ENCODE data around the gene NEIL3.

The NEIL3 gene, protein sequence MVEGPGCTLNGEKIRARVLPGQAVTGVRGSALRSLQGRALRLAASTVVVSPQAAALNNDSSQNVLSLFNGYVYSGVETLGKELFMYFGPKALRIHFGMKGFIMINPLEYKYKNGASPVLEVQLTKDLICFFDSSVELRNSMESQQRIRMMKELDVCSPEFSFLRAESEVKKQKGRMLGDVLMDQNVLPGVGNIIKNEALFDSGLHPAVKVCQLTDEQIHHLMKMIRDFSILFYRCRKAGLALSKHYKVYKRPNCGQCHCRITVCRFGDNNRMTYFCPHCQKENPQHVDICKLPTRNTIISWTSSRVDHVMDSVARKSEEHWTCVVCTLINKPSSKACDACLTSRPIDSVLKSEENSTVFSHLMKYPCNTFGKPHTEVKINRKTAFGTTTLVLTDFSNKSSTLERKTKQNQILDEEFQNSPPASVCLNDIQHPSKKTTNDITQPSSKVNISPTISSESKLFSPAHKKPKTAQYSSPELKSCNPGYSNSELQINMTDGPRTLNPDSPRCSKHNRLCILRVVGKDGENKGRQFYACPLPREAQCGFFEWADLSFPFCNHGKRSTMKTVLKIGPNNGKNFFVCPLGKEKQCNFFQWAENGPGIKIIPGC

DNA sequence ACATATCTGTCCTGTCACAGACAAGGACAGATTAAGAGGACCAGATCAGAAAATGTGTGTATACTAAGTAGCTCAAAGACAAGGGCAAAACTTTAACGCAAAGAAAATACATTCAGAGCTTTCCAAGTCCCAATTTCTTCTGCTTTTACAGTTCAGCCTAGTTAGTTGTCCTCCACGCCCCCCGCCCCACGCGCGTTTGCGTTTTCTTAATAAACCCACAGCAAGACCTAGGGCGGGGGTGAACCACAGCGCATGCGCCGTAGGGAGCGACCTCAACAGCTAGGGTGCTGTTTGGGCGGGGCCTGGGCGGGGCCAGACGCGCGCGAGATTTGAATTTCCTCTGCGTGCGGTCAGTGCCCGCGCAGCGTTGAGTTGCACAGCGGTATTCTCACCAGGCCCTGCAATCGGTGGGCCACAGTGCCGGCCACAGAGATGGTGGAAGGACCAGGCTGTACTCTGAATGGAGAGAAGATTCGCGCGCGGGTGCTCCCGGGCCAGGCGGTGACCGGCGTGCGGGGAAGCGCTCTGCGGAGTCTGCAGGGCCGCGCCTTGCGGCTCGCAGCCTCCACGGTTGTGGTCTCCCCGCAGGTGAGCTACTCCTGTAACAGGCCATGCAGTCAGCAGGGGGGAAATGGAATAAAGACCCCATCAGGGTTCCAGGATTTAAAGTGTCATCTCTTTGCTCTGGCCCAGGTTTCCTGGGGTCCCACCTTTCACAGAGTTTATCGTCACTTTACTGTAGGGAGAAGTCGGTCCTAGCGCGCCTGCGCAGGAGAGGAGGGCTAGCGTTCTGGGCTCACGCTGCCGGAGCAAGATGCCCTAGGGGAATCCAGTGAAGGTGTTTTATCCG is at the start of gene NEIL3:
Gene NEIL3, plus strand, starts transcription at position 353 of the 850 bp plus-strand sequence. Its CDS starts 80 bp downstream, at position 433.
- peak; percentile 92 to 94 for DNase-seq (ENCODE audit: low read depth in 2 of 2)

GRCh38 chr4:177263818-177264217 is 45.9 kb upstream of the NEIL3 start:
- DNase-seq (ENCODE audit: low read depth in 2 of 2), result no peak

DNA sequence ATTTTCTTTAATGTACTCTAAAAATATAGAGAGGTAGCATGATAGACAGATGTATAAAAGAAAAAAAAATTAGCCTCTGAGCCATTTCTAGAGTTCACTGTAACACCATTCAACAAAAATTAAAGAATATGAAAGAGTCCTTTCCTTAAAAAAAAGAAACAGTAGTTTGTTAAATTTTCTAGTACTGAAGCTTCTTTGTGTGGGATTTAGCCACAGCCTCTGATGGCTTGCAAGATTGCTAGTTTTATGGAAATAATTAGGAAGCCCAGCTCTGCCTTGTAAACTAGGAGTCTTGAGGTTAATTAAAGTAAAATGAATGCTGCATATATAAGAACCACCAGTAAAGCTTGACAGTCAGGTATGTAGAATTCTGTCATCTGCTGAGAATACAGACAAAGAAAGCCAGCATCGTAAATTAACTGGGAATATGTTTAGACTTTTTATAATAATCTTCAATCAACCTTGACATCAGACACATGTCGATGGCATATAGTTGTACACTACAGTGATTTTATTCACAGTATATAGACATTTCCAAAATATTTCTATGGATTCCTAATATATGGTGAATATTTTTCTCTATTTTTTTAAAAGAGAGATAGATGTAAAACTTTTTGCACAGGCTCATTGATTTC is 44.8 kb upstream of the NEIL3 start:
- no peak for DNase-seq (ENCODE audit: low read depth in 2 of 2)

DNA sequence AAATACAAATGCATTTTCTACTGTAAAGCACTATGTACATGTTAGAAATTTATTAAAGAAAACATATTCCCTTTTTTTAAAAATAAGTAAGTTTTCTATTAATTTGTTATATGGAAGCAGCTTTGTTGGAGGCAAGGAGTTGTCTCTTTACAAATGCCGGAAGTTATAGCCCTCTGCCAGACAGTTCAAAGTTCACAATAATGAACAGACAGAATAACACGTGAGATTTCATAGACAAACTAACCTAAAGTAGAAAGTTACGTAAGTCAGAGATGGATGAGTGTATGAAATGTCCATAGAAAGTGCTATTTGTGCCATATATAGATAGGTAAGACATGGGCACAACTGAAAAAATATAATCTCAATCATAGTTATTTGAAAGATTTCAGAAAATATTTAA is 43.9 kb upstream of the NEIL3 start:
- no peak for DNase-seq (ENCODE audit: low read depth in 2 of 2)

DNA sequence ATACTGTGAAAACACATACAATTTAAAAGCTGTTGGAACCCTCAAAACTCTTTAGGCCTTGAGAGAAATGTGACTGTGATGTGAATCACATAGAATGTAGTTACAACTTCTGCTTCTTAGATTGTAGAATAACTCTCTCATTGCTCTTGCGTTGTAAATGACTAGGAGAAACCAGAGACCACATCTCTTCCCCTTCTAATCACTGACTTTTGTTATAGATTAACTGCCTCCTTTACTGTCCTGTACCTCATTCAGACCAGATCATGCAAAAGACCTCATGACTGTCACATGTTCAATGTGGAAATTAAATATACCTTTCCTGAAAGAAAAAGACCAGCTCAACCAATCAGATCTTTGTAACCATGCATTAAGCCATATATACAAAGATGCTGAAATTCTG is 43.2 kb upstream of the NEIL3 start:
- no peak for DNase-seq (ENCODE audit: low read depth in 2 of 2)

DNA sequence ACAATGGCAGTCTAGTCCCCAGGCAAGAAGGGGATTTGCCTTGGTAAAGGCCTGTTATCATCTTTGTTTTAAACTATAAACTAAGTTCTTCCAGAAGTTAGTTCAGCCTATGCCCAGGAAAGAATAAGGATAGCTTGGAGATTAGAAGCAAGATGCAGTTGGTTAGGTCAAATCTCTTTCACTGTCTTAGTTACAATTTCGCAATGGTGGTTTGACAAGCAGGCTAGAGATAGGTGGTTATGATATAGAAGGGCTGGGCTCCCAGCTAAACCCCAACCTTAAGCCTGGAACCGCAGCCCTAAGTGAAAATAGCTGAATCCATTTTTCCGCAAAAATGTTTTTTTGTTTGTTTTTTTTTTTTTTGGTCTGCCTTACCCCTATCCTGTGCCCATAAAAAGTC is 41.8 kb upstream of the NEIL3 start:
- no peak for DNase-seq (ENCODE audit: low read depth in 2 of 2)

- DNase-seq (ENCODE audit: low read depth in 2 of 2), result no peak
Observed at GRCh38 chr4:177271091-177271490, 38.6 kb upstream of the NEIL3 start.

- DNase-seq (ENCODE audit: low read depth in 2 of 2), result no peak
Observed at GRCh38 chr4:177271915-177272766, 37.5 kb upstream of the NEIL3 start.

GRCh38 chr4:177275999-177276398 is 33.7 kb upstream of the NEIL3 start:
- no peak for DNase-seq (ENCODE audit: low read depth in 2 of 2)

- no peak for DNase-seq (ENCODE audit: low read depth in 2 of 2)
Observed at GRCh38 chr4:177281351-177281909, 28.2 kb upstream of the NEIL3 start.

DNA sequence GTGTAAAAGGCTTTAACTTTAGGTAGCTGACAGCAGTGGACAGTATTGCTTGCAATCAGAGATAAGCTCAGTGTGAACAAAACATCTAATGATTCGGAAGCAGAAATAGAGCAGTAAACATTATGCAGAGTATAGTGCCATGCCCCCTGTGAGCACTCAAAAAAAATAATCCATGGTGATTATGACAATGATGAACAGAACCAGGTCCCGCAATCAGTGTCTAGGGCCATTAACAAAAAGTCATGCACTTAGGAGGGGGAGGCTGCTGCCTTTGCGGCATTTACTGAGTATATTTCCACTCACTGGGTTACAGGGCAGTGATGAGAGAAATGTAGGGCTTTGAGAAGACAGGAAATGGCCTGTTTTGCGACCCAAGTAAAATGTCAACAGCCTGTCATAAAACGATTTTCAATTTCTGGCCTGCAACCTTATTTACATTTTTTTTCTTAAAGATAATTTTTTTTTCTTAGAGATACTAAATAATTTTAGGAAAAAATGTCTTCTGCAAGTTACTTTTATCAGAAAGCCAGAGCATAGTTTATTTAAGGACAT is 27.3 kb upstream of the NEIL3 start:
- no peak for DNase-seq (ENCODE audit: low read depth in 2 of 2)

DNA sequence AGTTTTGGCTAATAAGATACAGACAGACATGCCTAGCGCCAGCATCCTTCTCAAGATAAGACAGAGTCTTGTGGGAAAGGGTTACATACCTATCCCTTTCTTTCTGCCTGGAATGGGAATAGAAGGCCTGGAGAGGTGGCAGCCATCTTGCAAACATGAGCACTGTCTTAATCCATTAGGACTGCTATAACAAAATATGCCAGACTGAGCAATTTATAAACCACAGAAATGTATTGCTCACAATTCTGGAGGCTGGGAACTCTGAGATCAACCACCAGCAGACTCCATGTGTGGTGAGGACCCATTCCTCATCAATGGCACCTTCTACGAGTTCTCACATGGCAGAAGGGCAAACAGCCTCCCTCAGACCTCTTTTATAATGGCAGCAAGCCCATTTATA is 26.5 kb upstream of the NEIL3 start:
- no peak for DNase-seq (ENCODE audit: low read depth in 2 of 2)

- DNase-seq (ENCODE audit: low read depth in 2 of 2), result no peak
Observed at GRCh38 chr4:177285953-177286352, 23.7 kb upstream of the NEIL3 start.

DNA sequence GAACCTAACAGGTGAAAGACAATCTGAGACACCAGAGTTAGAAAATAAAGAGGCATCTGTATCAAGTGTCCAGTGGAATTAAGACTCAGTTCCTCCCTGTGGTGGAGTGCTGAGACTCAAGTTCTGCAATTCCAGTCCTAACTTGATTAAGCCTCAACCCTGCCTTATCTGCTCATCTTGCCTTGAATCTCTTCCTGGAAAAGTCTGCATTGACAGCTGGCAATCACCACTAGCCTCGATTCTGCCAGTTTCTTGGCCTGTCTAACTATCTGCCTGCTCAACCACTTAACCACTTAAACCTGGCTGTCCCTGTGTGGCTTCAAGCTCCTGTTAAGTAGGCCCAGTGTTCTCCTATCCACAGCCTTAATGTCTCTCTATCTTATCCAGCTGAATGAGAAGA is 22.4 kb upstream of the NEIL3 start:
- no peak for DNase-seq (ENCODE audit: low read depth in 2 of 2)

- DNase-seq (ENCODE audit: low read depth in 2 of 2), result no peak
Observed at GRCh38 chr4:177288335-177288734, 21.3 kb upstream of the NEIL3 start.

DNA sequence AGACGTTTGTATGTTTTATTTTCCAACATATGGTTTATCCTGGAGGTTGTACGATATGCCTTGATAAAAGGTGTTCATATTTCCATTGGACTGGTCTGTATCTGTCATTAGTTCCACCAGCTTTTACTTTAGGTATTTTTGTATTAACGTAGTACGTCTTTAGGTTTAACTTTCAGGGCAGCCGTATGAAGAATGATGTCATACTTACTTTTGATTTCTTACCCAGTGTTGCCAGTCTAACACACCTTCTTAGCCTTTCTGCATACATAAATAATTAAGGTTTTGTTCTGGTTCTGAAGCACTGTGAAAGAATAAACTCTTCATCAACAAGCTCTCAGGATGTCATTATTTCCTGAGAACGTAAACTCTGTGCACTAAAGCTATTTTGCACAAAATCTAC is 18.9 kb upstream of the NEIL3 start:
- DNase-seq (ENCODE audit: low read depth in 2 of 2), result no peak

DNA sequence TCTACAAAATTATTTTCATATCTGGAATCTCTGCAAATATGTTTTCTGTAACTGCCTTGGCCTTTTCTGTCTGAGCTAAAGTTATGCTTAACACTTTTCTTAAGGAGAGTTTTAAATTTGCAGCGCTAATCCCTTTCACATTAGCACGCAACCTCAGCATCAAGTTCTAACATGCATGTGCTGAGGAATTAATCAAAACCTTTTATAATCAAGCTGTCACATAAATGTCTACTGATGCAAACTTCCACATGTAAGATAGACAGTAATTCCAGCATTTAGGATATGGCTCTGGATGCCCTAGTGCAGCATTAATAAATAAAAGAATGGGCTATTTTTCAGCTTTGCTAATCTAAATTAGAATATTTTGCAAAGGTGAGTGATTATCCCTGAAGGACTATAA is 17.5 kb upstream of the NEIL3 start:
- DNase-seq (ENCODE audit: low read depth in 2 of 2), result no peak

DNA sequence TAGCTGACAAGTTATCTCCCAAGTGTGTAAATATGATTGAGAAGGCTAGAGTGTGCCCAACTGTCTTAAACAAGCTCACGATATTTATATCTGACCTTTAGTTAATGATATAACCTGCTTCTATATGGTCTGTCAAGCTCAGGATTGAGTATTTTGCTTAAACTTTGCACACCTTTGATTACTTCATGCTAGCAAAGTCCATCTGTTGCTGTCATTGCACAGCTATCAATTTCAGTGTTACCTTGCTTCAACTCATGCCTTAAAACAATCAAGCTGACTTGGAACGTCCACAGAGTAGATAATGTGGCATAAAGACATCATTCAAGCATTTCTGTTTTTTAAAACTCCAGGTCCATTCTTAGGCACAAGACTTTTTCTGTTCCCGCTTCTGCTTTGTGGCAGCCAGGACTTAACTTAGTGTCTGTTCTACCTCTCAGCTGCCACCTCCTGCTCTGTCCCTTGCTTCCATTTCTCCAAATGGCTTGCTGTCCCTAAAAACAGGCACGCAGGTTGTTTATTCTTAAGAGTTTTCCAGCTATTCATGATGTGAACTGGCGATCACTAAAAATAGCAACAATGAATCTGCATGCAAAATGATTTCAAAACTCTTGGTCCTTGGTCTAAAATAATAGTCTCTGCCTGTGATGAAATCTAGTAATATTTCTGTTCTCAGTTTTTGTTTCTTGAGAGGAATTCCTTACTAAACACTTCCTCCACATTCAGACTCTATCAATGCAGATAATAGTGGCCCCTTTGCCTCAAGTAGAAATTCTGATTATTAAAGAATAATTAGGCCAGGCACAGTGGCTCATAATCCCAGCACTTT is 16.3 kb upstream of the NEIL3 start:
- DNase-seq (ENCODE audit: low read depth in 2 of 2), result no peak

GRCh38 chr4:177297785-177298391 is 11.8 kb upstream of the NEIL3 start:
- no peak for DNase-seq (ENCODE audit: low read depth in 2 of 2)

All from stimulated activated CD8-positive, alpha-beta memory T cell treated with anti-CD3 and anti-CD28 coated beads, Interleukin-15, amount 100 ng/mL, for 48 hours (primary cell).